Stimulated activated CD8-positive, alpha-beta memory T cell treated with anti-CD3 and anti-CD28 coated beads, Interleukin-7, amount 100 ng/mL, for 4 hours (primary cell): ENCODE data around the gene REEP6.

Experiments used
- DNase-seq, 2 donors: peaks; one replicate each; pipeline ENCODE4 v3.0.0-alpha.2; 2020; ENCODE audit warnings: low read depth in 2 of 2

The REEP6 gene

GRCh38 chr19:1456121-1456900 lies 34.7 kb upstream of the REEP6 start:
- DNase-seq: no peak

DNA sequence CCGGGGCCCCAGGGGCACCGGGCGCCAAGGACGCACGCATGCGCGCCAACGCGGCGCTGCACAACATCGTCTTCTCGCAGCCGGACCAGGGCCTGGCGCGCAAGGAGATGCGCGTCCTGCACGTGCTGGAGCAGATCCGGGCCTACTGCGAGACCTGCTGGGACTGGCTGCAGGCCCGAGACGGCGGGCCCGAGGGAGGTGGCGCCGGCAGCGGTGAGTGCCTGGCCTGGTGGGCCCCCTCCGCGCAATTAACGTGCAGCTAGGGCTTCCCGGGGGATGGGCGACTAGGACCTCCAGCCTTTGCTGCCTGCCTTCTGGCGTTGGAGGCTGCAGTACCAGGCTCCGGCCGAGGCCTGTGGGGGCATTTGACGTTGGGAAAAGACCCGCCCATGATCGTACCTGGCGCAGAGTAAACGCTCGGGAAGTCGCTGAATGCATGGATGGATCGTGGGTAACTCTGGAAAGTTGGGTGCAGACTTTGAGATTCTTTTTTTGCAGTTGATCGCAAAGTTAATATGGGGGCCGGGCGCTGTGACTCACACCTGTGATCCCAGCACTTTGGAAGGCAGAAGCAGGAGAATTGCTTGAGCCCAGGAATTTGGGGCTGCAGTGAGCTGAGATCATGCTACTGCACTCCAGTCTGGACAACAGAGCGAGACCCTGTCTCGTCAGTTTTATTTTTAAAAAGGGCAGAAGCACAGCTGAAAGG lies 33.8 kb upstream of the REEP6 start:
- no peak for DNase-seq

DNA sequence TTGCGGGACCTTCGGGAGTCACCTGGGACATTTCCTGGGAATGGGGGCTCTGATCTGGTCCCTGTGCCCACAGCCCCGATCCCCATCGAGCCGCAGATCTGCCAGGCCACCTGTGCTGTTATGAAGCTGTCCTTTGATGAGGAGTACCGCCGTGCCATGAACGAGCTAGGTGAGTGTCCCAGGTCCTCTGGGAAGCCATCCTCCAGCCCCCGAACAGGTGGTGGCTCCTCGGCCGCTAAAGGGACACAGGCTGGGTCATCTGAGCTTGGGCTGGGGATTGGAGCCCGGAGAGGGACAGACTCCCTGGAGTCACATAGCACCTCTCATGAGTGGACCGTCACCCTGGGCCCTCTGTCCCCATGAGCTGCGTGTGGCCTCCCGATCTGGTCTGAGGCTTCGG lies 33.1 kb upstream of the REEP6 start:
- no peak for DNase-seq

DNA sequence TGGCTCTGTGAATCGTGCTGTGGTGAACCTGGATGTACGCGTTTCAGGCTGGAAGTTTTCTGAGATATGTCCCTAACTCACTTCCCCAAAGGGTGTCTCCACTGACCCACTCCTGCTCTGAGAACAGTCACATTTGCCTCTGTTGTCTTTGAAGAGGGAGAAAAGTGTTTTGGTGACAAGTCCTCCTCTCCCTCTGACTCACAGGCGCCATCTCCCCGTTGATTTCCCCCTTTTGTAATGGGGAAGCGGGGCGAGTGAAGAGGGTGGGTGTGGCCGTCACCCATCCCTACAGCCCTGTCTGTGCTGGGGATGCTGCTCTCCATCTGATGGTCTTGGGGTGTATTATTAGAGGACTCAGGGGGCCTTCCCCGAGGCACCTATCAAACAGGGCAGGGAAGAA lies 31.5 kb upstream of the REEP6 start:
- DNase-seq: no peak

GRCh38 chr19:1460033-1460995 lies 30.7 kb upstream of the REEP6 start:
- no peak for DNase-seq

DNA sequence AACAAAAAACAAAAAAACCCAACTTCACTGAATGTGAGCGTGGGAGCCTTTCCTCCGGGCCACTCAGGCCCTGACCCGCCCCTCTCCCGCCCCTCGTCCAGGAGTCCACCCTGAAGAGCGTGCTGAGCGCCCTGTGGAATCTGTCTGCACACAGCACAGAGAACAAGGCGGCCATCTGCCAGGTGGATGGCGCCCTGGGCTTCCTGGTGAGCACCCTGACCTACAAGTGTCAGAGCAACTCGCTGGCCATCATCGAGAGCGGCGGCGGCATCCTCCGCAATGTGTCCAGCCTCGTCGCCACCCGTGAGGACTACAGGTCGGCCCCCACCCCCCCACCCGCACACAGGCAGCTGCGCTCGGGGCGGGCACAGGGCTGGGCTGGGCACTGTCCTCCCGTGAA lies 29.1 kb upstream of the REEP6 start:
- no peak for DNase-seq

- DNase-seq: no peak
These were observed 25.6 kb upstream of the REEP6 start for GRCh38 chr19:1465191-1466016.

GRCh38 chr19:1466018-1466460 lies 24.9 kb upstream of the REEP6 start:
- no peak for DNase-seq

GRCh38 chr19:1466461-1467214 lies 24.3 kb upstream of the REEP6 start:
- DNase-seq: no peak

DNA sequence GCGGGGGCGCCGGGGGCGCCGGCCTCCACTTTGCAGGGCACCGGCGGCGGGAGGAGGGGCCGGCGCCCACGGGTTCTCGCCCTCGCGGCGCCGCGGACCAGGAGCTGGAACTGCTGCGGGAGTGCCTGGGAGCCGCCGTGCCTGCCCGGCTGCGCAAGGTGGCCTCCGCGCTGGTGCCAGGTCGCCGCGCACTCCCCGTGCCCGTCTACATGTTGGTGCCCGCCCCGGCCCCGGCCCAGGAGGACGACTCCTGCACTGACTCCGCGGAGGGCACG lies 23.8 kb upstream of the REEP6 start:
- DNase-seq: no peak

- DNase-seq: no peak
These were observed 23.3 kb upstream of the REEP6 start for GRCh38 chr19:1467490-1468273.

DNA sequence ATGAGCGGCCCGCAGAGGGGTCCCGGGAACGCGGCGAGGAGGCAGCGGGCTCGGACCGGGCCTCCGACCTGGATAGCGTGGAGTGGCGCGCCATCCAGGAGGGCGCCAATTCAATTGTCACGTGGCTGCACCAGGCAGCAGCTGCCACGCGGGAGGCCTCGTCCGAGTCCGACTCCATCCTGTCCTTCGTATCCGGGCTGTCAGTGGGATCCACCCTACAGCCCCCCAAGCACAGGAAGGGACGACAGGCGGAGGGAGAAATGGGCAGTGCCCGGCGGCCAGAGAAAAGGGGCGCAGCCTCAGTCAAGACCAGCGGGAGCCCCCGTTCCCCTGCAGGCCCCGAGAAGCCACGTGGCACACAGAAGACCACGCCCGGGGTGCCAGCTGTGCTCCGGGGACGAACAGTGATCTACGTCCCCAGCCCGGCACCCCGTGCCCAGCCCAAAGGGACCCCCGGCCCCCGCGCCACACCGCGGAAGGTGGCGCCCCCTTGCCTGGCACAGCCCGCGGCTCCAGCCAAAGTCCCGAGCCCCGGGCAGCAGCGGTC lies 22.6 kb upstream of the REEP6 start:
- DNase-seq: no peak

- DNase-seq: no peak
These were observed 22.1 kb upstream of the REEP6 start for GRCh38 chr19:1468821-1469254.

- no peak for DNase-seq
These were observed 21.5 kb upstream of the REEP6 start for GRCh38 chr19:1469255-1470054.

DNA sequence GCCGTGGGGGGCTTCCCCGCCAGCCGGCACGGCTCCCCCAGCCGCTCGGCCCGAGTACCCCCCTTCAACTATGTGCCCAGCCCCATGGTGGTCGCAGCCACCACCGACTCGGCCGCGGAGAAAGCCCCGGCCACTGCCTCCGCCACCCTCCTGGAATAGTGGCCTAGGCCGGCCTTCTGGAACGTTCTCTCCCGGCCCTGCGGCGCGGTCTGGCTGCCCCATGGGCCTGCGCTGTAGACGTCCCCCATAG lies 21.0 kb upstream of the REEP6 start:
- DNase-seq: no peak

DNA sequence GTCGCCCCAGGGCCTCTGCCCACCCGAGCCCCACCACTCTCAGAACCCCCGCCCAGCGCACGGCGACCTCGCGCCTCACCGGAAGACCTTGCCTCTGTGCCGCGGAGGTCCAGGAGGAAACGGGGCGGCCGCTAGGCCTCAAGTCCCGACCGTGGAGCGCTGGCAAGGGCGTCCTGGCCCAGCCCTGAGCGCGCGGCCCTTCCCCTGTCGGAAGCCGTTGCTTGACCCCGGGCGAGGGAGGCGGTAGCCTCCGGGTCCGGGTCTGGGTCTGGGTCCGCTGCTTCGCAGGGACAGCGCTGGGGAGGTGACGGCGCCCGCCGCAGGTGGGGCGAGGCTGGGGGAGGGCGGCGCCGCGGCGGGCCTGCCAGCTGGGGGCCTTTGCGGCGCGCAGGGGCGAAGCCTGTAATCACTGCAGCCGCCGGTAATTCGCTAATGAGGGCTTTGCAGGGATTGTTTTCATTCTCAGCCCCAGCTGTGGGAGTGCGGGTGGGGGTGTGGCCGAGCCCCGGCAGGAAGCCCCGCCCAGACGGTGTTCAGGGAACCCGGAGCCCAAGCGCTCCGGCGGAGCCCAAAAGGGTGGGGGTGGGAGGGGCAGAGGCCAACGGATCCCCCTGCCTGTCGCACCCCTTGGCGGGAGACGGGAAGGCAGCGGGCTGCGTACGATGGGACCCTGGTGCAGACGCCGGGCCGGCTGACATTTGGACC lies 20.5 kb upstream of the REEP6 start:
- DNase-seq: peak; percentile 57 to 66

DNA sequence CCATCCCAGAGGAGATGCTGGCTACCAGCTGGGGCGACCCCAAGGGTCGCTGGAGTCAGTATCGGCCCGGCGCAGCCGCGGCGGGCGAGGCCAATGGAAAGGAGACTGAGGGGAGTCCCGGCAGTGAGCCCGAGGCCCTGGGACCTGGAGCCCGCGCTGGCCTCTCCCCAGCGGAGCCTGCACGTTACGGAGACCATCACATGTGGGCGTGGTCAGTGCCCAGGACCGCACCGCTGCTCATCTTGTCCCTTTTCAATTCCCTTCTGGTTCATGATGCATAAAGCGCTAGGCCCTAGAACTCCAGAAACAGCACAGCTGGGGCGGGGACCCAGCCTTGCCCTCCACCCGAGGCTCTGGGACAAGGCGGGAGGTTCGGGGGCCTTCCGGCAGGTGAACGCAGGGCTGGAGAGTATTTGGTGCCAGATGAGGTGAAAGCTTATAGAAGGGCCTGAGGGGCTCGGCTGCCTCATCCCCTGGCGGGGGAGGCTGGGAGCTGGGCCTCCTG lies 19.9 kb upstream of the REEP6 start:
- DNase-seq: no peak

GRCh38 chr19:1471515-1472160 lies 19.3 kb upstream of the REEP6 start:
- no peak for DNase-seq
